Measurements from ENCODE around the gene CRB2. TPM values are rescaled to one million over a fixed set of nuclear protein-coding genes. Genes with fewer than 3 reads are reported as not detected.

Gene CRB2
- total RNA-seq, 1 donor from 2014 or later: 1.2 TPM

DNA sequence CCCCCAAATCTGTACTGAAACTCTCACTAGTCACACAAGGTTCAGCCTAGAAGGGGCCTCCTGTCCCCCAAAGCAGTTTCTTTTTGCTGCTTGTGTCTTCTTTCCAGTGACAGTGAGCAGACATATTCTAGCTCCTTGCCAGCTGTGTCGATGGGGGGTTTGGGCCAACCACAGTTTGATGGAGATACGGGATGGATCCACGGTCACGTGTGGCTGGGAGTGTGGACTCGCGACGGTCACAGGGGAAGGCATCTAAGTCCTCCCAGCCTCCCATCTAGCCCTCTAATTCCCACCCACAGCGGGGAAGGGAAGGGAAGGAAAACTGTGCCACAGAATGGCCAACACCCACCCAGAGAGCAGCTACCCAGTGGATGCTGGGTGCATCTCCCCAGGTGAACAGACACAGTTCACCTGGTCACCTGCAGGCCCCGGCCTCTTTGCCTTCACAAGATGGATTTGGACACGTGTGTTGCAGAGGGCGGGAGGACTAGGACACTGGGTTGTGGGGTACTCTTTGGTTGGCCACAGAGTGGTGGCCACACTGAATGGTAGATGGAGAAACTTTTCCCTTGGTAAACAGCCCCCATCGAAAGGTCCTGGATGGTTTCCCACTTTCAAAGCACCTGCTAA is 54.4 kb downstream of the CRB2 start:
- DNase-seq (no peak), ATAC-seq (ENCODE audit: low read depth) (no peak)
- H3K9me3 Mint-ChIP-seq: no peaks in the 10 kb centered on the region

DNA sequence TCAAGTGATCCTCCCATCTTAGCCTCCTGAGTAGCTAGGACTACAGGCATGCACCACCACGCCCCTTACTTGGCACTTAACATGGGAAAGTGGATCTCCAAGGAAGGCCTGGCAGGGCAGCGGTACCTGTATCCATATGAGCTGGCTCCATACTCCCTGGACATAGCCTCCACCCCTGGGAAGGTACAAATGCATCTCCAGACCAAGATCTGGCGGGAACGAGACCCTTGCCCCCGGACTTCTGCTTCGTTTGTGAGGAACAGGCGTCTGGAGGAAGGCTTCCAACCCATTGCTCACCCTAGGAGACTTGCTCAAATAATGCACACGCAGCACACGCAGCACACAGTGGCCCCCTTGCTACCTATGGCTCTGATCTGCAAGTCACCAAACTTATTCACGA is 55.2 kb downstream of the CRB2 start:
- TF ChIP-seq, protein P1, sequence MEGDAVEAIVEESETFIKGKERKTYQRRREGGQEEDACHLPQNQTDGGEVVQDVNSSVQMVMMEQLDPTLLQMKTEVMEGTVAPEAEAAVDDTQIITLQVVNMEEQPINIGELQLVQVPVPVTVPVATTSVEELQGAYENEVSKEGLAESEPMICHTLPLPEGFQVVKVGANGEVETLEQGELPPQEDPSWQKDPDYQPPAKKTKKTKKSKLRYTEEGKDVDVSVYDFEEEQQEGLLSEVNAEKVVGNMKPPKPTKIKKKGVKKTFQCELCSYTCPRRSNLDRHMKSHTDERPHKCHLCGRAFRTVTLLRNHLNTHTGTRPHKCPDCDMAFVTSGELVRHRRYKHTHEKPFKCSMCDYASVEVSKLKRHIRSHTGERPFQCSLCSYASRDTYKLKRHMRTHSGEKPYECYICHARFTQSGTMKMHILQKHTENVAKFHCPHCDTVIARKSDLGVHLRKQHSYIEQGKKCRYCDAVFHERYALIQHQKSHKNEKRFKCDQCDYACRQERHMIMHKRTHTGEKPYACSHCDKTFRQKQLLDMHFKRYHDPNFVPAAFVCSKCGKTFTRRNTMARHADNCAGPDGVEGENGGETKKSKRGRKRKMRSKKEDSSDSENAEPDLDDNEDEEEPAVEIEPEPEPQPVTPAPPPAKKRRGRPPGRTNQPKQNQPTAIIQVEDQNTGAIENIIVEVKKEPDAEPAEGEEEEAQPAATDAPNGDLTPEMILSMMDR (IDR thresholded peaks at IDR 0.05): no peak
- no peak for DNase-seq
- Mint-ChIP-seq H3K9me3 (no peaks in the 10 kb centered on the region), H3K4me1 (no peaks in the 10 kb centered on the region), H3K4me3 (no peak overlapping the region), H3K36me3 (ENCODE audit: low read depth) (peaks cover 10% of the 10 kb centered on the region), H3K27ac (no peak overlapping the region), H3K27me3 (no peaks in the 10 kb centered on the region)
- ChIA-PET CTCF (no interaction called here), POLR2A (interaction anchor here (1.1 kb wide), 1 partner anchor 9 kb away, joined by 8 read pairs; no protein-coding TSS in a partner anchor)
- no peak for ATAC-seq (ENCODE audit: low read depth)
- intact Hi-C loops (cut with micrococcal nuclease): no loop called here

More for the DNA sequence above, 54.4 kb downstream of the CRB2 start:
- H3K27ac Mint-ChIP-seq: no peak overlapping the region
- TF ChIP-seq, protein P1 (IDR thresholded peaks at IDR 0.05): no peak
- CTCF ChIA-PET: no interaction called here
- no peaks in the 10 kb centered on the region for H3K4me1 Mint-ChIP-seq
- H3K36me3 Mint-ChIP-seq (ENCODE audit: low read depth): peaks cover 6% of the 10 kb centered on the region
- POLR2A ChIA-PET: interaction anchor here (1.1 kb wide), 1 partner anchor 10 kb away, joined by 8 read pairs; no protein-coding TSS in a partner anchor
- H3K4me3 Mint-ChIP-seq: no peak overlapping the region
- no peaks in the 10 kb centered on the region for H3K27me3 Mint-ChIP-seq
- intact Hi-C loops (cut with micrococcal nuclease): no loop called here

DNA sequence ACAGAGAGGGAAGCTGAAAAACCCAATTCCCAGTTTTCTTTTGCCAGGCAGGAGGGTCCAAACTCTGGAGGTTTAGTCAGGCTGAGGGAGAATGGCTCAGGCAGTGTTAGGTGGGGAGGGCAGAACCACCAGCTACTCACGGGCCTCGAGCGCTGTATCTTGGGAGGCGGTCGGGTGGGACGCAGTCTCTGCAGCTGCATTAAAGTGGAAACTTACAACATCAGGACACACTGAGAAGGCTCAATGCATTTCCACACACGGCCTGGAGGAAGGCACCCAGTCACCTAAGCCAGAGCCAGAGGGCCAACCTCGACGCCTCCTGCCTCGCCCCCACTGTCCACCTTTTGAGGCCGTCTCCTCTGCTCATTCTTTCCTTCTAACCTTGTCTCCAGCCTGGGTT is 55.6 kb downstream of the CRB2 start:
- POLR2A ChIA-PET: interaction anchor here (1.1 kb wide), 1 partner anchor 9 kb away, joined by 8 read pairs; no protein-coding TSS in a partner anchor
- Mint-ChIP-seq H3K4me3 (no peak overlapping the region), H3K4me1 (no peaks in the 10 kb centered on the region), H3K36me3 (ENCODE audit: low read depth) (peaks cover 14% of the 10 kb centered on the region), H3K27me3 (no peaks in the 10 kb centered on the region), H3K27ac (no peak overlapping the region), H3K9me3 (no peaks in the 10 kb centered on the region)
- no peak for ATAC-seq (ENCODE audit: low read depth)
- DNase-seq: no peak
- CTCF ChIA-PET: no interaction called here
- TF ChIP-seq, protein P1 (IDR thresholded peaks at IDR 0.05): no peak
- intact Hi-C loops (cut with micrococcal nuclease): no loop called here

DNA sequence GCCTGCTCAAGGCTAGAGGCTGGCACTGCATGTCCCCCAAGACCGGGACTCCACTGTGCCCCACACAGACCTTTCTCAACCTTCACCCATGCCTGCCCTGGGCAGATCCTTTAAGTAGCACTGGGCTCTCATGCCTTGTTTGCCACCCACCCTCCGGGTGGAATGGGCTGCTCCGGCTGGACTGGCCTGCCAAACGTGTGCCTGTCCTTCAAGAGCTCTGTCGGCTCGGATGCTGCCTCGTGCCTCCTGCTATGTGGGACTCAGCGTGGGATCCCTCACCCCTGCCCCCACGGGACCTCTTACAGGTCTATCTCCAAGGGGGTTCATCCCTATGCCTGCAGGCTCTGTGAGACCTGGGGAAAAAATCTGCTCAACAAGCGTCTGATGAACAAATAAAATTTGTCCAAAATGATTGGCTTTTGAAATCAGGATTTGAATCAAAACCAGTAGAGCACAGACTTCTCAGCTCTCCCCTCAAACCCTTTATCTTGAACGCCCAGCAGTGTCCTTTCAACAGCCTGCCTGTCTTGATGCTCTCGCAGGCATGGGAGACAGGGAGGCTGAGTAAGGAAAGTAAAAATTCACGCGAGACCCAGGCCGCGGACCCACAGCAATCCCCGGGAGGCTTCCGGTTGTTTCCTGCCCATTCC is 56.3 kb downstream of the CRB2 start:
- POLR2A ChIA-PET: no interaction called here
- ATAC-seq (ENCODE audit: low read depth) (no peak), DNase-seq (no peak)
- H3K36me3 Mint-ChIP-seq (ENCODE audit: low read depth): peaks cover 15% of the 10 kb centered on the region
- no peak overlapping the region for H3K27ac Mint-ChIP-seq
- H3K9me3 Mint-ChIP-seq: no peaks in the 10 kb centered on the region
- H3K4me1 Mint-ChIP-seq: no peaks in the 10 kb centered on the region
- intact Hi-C loops (cut with micrococcal nuclease): no loop called here
- H3K4me3 Mint-ChIP-seq: no peak overlapping the region
- CTCF ChIA-PET: no interaction called here
- TF ChIP-seq, protein P1 (IDR thresholded peaks at IDR 0.05): no peak
- no peaks in the 10 kb centered on the region for H3K27me3 Mint-ChIP-seq

DNA sequence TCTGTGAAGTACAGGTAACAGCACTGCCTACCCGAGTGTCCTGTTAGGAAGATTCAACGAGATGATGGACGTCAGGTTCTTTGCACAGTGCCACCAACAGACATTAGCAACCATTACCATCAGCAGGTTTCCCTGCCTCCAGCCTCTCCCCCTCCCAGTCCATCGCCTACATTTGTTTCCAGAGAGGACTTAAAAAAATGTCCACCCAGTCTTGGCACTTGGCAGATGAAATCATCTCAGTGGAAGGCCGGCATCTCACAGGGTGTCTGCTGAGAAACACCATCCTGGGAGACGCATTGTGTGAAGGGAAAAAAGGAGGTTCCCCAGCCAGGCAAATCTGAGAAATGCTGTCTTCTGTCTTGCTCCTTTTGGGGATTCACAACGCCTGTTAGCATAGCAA is 58.2 kb downstream of the CRB2 start:
- intact Hi-C loops (cut with micrococcal nuclease): no loop called here
- TF ChIP-seq, protein P1 (IDR thresholded peaks at IDR 0.05): no peak
- no peaks in the 10 kb centered on the region for H3K9me3 Mint-ChIP-seq
- no peaks in the 10 kb centered on the region for H3K4me1 Mint-ChIP-seq
- H3K36me3 Mint-ChIP-seq (ENCODE audit: low read depth): peaks cover 17% of the 10 kb centered on the region
- ATAC-seq (ENCODE audit: low read depth): no peak
- H3K4me3 Mint-ChIP-seq: no peak overlapping the region
- no peaks in the 10 kb centered on the region for H3K27me3 Mint-ChIP-seq
- DNase-seq: no peak
- no peak overlapping the region for H3K27ac Mint-ChIP-seq
- ChIA-PET CTCF (no interaction called here), POLR2A (no interaction called here)

Measured in activated B cell treated with CpG ODN at 0.5 μM for 24 hours (primary cell).